ENCODE results near the gene MARCHF3.

The MARCHF3 gene

GRCh38 chr5:126927429-126927828, 102.9 kb downstream of the MARCHF3 start:
- no peak for TF ChIP-seq CTCF (IDR thresholded peaks at IDR 0.05; ENCODE audit: insufficient read depth, low read depth, low read length, missing control alignments)
- no peak for DNase-seq (ENCODE audit: low read depth)
- no peak overlapping the region for H3K4me3 ChIP-seq (ENCODE audit: low read length)

GRCh38 chr5:126926187-126926586, 104.2 kb downstream of the MARCHF3 start:
- no peak for DNase-seq (ENCODE audit: low read depth)
- no peak overlapping the region for H3K4me3 ChIP-seq (ENCODE audit: low read length)
- no peak for TF ChIP-seq CTCF (IDR thresholded peaks at IDR 0.05; ENCODE audit: insufficient read depth, low read depth, low read length, missing control alignments)

- no peak overlapping the region for H3K4me3 ChIP-seq (ENCODE audit: low read length)
- no peak for DNase-seq (ENCODE audit: low read depth)
- no peak for TF ChIP-seq CTCF (IDR thresholded peaks at IDR 0.05; ENCODE audit: insufficient read depth, low read depth, low read length, missing control alignments)
Observed at GRCh38 chr5:126925482-126925881, 104.9 kb downstream of the MARCHF3 start.

- TF ChIP-seq CTCF (IDR thresholded peaks at IDR 0.05; ENCODE audit: insufficient read depth, low read depth, low read length, missing control alignments) = no peak
- no peak for DNase-seq (ENCODE audit: low read depth)
- no peak overlapping the region for H3K4me3 ChIP-seq (ENCODE audit: low read length)
Observed at GRCh38 chr5:126924331-126925033, 105.9 kb downstream of the MARCHF3 start.

GRCh38 chr5:126921241-126922091, 108.9 kb downstream of the MARCHF3 start:
- H3K4me3 ChIP-seq (ENCODE audit: low read length) = no peak overlapping the region
- DNase-seq (ENCODE audit: low read depth) = no peak
- no peak for TF ChIP-seq CTCF (IDR thresholded peaks at IDR 0.05; ENCODE audit: insufficient read depth, low read depth, low read length, missing control alignments)

- DNase-seq (ENCODE audit: low read depth) = no peak
- no peak for TF ChIP-seq CTCF (IDR thresholded peaks at IDR 0.05; ENCODE audit: insufficient read depth, low read depth, low read length, missing control alignments)
- no peak overlapping the region for H3K4me3 ChIP-seq (ENCODE audit: low read length)
Observed at GRCh38 chr5:126920291-126920690, 110.1 kb downstream of the MARCHF3 start.
